H1 (cell line): Measurements from ENCODE around the gene ATAD3A. TPM values are rescaled to one million over a fixed set of nuclear protein-coding genes. Genes with fewer than 3 reads are reported as not detected.

ENCODE experiments used
- BACH1 ChIP-seq: IDR thresholded peaks from 2 replicates; pipeline ENCODE4 v1.6.1; 2012; ENCODE audit warnings: low read length, improper control_type of control experiment
- CHD7 ChIP-seq: fragments of 300-600 bp; sonication (generic); IDR thresholded peaks from 2 replicates; pipeline ENCODE4 v1.7.1; 2012; ENCODE audit warnings: low read length, moderate library complexity, mild to moderate bottlenecking, inconsistent platforms; ENCODE audit not compliant: insufficient replicate concordance
- FOSL1 ChIP-seq: IDR thresholded peaks from 2 replicates; pipeline ENCODE4 v1.6.1; 2011; ENCODE audit warnings: mild to moderate bottlenecking, low read depth, low read length, moderate library complexity; ENCODE audit not compliant: insufficient read depth
- GABPA ChIP-seq: IDR thresholded peaks from 2 replicates; pipeline ENCODE4 v1.6.1; 2011; ENCODE audit warnings: mild to moderate bottlenecking, low read length, moderate library complexity, borderline replicate concordance; ENCODE audit not compliant: insufficient read depth
- MAFK ChIP-seq: IDR thresholded peaks from 2 replicates; pipeline ENCODE4 v1.6.1; 2012; ENCODE audit warnings: low read depth, mild to moderate bottlenecking, improper control_type of control experiment, low read length
- RAD21 ChIP-seq, 2 experiments: IDR thresholded peaks in 1 of 2; conservative IDR thresholded peaks in 1 of 2; 2 replicates each; pipeline ENCODE4 v1.6.1; 2011; ENCODE audit warnings: low read depth in 2 of 2, low read length in 2 of 2, improper control_type of control experiment in 1 of 2, inconsistent platforms in 1 of 2, mild to moderate bottlenecking in 1 of 2, moderate library complexity in 1 of 2
- TAF1 ChIP-seq: IDR thresholded peaks from 2 replicates; pipeline ENCODE4 v1.6.1; 2011; ENCODE audit warnings: mild to moderate bottlenecking, low read depth, low read length
- YY1 ChIP-seq: IDR thresholded peaks from 2 replicates; pipeline ENCODE4 v1.6.1; 2011; ENCODE audit warnings: low read depth, mild to moderate bottlenecking, low read length
- polyA plus RNA-seq, 7 experiments: library from polyadenylated mRNA; depleted of rRNA in 3 of 7; stranded (reverse) in 5 of 7; unstranded in 2 of 7; fragments of >200 nt in 5 of 7; fragments of 200-250 nt in 2 of 7; gene quantifications; 1 replicate in 5 of 7; 2 replicates in 1 of 7; 4 replicates in 1 of 7; pipeline versions ENCODE4 v1.2.1 to v1.2.3, GENCODE V29; 2011 to 2013; ENCODE audit warnings: missing spikeins in 2 of 7, mixed read lengths in 2 of 7
- total RNA-seq: library from RNA; stranded (reverse); fragmentation: NEBNext Ultra II Directional; extraction: Animal tissue kit (Norgen Biotek cat#: 25700); gene quantifications from 2 replicates; pipeline ENCODE4 v1.2.1, GENCODE V29; 2021

Gene ATAD3A
- total and polyA plus RNA-seq, 2 of the 8 experiments (the other 6 are each of a cell fraction or from before 2014, with no cell fraction given), result 28.3 to 64.7 TPM

GRCh38 chr1:1548591-1548990, 36.6 kb downstream of the ATAD3A start (continued):
- TF ChIP-seq GABPA (no peak), RAD21 (IDR thresholded peaks at IDR 0.05 in 1 of 2, conservative IDR thresholded peaks at IDR 0.05 in 1 of 2; ENCODE audit: low read depth in 2 of 2, low read length in 2 of 2) (no peak), TAF1 (no peak), CHD7 (no peak), BACH1 (no peak), FOSL1 (no peak), YY1 (no peak), MAFK (no peak)
